Adipocyte (in vitro differentiated cells): ENCODE results near the gene C3orf22.

Experiments
- DNase-seq: peaks from one replicate; pipeline ENCODE4 v3.0.0-alpha.2; 2015; ENCODE audit warnings: low read depth
- H3K27me3 ChIP-seq: replicated peaks from 2 replicates; pipeline ENCODE4 v1.7.0; 2013; ENCODE audit warnings: mild to moderate bottlenecking, low read length, moderate library complexity; ENCODE audit not compliant: control insufficient read depth, insufficient read depth
- H3K36me3 ChIP-seq: 2 replicates; pipeline ENCODE4 v1.7.0; 2013; ENCODE audit warnings: low read length, mild to moderate bottlenecking, moderate library complexity; ENCODE audit not compliant: control insufficient read depth, insufficient read depth, severe bottlenecking
- H3K4me1 ChIP-seq: 2 replicates; pipeline ENCODE4 v1.7.0; 2013; ENCODE audit warnings: mild to moderate bottlenecking, low read length, moderate library complexity; ENCODE audit not compliant: control insufficient read depth, insufficient read depth
- H3K4me3 ChIP-seq: 2 replicates; pipeline ENCODE4 v1.7.0; 2013; ENCODE audit warnings: mild to moderate bottlenecking, low read length, moderate library complexity
- H3K9ac ChIP-seq: 2 replicates; pipeline ENCODE4 v1.7.0; 2013; ENCODE audit warnings: mild to moderate bottlenecking, low read length, moderate library complexity
- H3K9me3 ChIP-seq: 2 replicates; pipeline ENCODE4 v1.7.0; 2013; ENCODE audit warnings: mild to moderate bottlenecking, low read length, moderate library complexity; ENCODE audit not compliant: control insufficient read depth

Gene C3orf22

GRCh38 chr3:126503701-126504100 is 55.0 kb downstream of the C3orf22 start:
- Histone ChIP-seq H3K4me3 (no peak overlapping the region), H3K4me1 (peaks cover 3% of the 10 kb centered on the region), H3K27me3 (peaks cover 25% of the 10 kb centered on the region), H3K9me3 (no peaks in the 10 kb centered on the region), H3K36me3 (no peaks in the 10 kb centered on the region), H3K9ac (no peak overlapping the region)
- no peak for DNase-seq

- DNase-seq: no peak
- Histone ChIP-seq H3K9me3 (no peaks in the 10 kb centered on the region), H3K9ac (no peak overlapping the region), H3K4me1 (peaks cover 3% of the 10 kb centered on the region), H3K27me3 (peaks cover 25% of the 10 kb centered on the region), H3K36me3 (no peaks in the 10 kb centered on the region), H3K4me3 (no peak overlapping the region)
These were observed 56.1 kb downstream of the C3orf22 start for GRCh38 chr3:126502656-126503055.

- no peak for DNase-seq
- H3K9ac ChIP-seq: no peak overlapping the region
- no peaks in the 10 kb centered on the region for H3K9me3 ChIP-seq
- peaks cover 3% of the 10 kb centered on the region for H3K4me1 ChIP-seq
- no peak overlapping the region for H3K4me3 ChIP-seq
- no peaks in the 10 kb centered on the region for H3K36me3 ChIP-seq
- H3K27me3 ChIP-seq: peaks cover 31% of the 10 kb centered on the region
These were observed 57.0 kb downstream of the C3orf22 start for GRCh38 chr3:126501736-126502135.

GRCh38 chr3:126501054-126501453 is 57.7 kb downstream of the C3orf22 start:
- no peak overlapping the region for H3K4me3 ChIP-seq
- no peak overlapping the region for H3K9ac ChIP-seq
- no peaks in the 10 kb centered on the region for H3K9me3 ChIP-seq
- DNase-seq: no peak
- peaks cover 3% of the 10 kb centered on the region for H3K4me1 ChIP-seq
- H3K27me3 ChIP-seq: peaks cover 31% of the 10 kb centered on the region
- no peaks in the 10 kb centered on the region for H3K36me3 ChIP-seq

- Histone ChIP-seq H3K27me3 (peaks cover 31% of the 10 kb centered on the region), H3K9me3 (no peaks in the 10 kb centered on the region), H3K9ac (no peak overlapping the region), H3K36me3 (no peaks in the 10 kb centered on the region), H3K4me1 (peaks cover 3% of the 10 kb centered on the region), H3K4me3 (no peak overlapping the region)
- DNase-seq: no peak
These were observed 58.7 kb downstream of the C3orf22 start for GRCh38 chr3:126500016-126500415.
